IPS-18a (cell line): Measurements from ENCODE around the gene STIP1.
"Not testable (repeated sequence)": the region's sequence is repeated elsewhere in the genome, so short reads cannot be mapped to it uniquely, and the experiment has no call there.

Experiments
- H3K27ac ChIP-seq: one replicate; pipeline ENCODE4 v1.5.1; 2013; ENCODE audit warnings: low read length
- H3K27me3 ChIP-seq: one replicate; pipeline ENCODE4 v1.6.1; 2013; ENCODE audit warnings: mild to moderate bottlenecking, low read length; ENCODE audit not compliant: control insufficient read depth, insufficient read depth
- H3K36me3 ChIP-seq: one replicate; pipeline ENCODE4 v1.6.1; 2013; ENCODE audit warnings: low read depth, low read length; ENCODE audit not compliant: control insufficient read depth
- H3K4me1 ChIP-seq: one replicate; pipeline ENCODE4 v1.6.1; 2013; ENCODE audit warnings: low read depth, low read length; ENCODE audit not compliant: control insufficient read depth
- H3K4me3 ChIP-seq: one replicate; pipeline ENCODE4 v1.5.1; 2013; ENCODE audit warnings: low read length
- H3K9ac ChIP-seq: one replicate; pipeline ENCODE4 v1.6.1; 2013; ENCODE audit warnings: mild to moderate bottlenecking, low read length, moderate library complexity
- H3K9me3 ChIP-seq: one replicate; pipeline ENCODE4 v1.6.1; 2013; ENCODE audit warnings: low read depth, low read length; ENCODE audit not compliant: control insufficient read depth

Gene STIP1

GRCh38 chr11:64244966-64245365, 59.0 kb downstream of the STIP1 start:
- H3K27ac ChIP-seq: no peak overlapping the region
- peak overlapping the region; percentile 97 for H3K4me3 ChIP-seq
- H3K27me3 ChIP-seq: no peaks in the 10 kb centered on the region
- H3K9ac ChIP-seq: no peak overlapping the region
- H3K4me1 ChIP-seq: peaks cover 25% of the 10 kb centered on the region
- no peaks in the 10 kb centered on the region for H3K9me3 ChIP-seq
- peaks cover 13% of the 10 kb centered on the region for H3K36me3 ChIP-seq

- H3K36me3 ChIP-seq: peaks cover 13% of the 10 kb centered on the region
- H3K27me3 ChIP-seq: no peaks in the 10 kb centered on the region
- H3K4me3 ChIP-seq: peak overlapping the region; percentile 97
- no peaks in the 10 kb centered on the region for H3K9me3 ChIP-seq
- H3K9ac ChIP-seq: peak overlapping the region; percentile 91
- H3K4me1 ChIP-seq: peaks cover 28% of the 10 kb centered on the region
- no peak overlapping the region for H3K27ac ChIP-seq
These were observed 59.4 kb downstream of the STIP1 start for GRCh38 chr11:64245401-64245796.

GRCh38 chr11:64245797-64246620, 60.0 kb downstream of the STIP1 start:
- peaks cover 32% of the 10 kb centered on the region for H3K4me1 ChIP-seq
- H3K36me3 ChIP-seq: peaks cover 13% of the 10 kb centered on the region
- no peaks in the 10 kb centered on the region for H3K9me3 ChIP-seq
- peak overlapping the region; percentile 91 for H3K9ac ChIP-seq
- H3K4me3 ChIP-seq: peak overlapping the region; percentile 97
- peak overlapping the region; percentile 80 for H3K27ac ChIP-seq
- H3K27me3 ChIP-seq: no peaks in the 10 kb centered on the region

- H3K4me3 ChIP-seq, H3K27me3 ChIP-seq, H3K27ac ChIP-seq, H3K9me3 ChIP-seq: not testable (repeated sequence)
- Histone ChIP-seq H3K4me1 (peaks cover 32% of the 10 kb centered on the region), H3K36me3 (peaks cover 13% of the 10 kb centered on the region), H3K9ac (peak overlapping the region; percentile 91)
These were observed 60.6 kb downstream of the STIP1 start for GRCh38 chr11:64246621-64246870.

GRCh38 chr11:64246871-64247728, 61.1 kb downstream of the STIP1 start, which contains the start of gene PPP1R14B:
PPP1R14B (minus strand) TSS chr11:64246943; CDS start chr11:64246673, 270 bp downstream.
- no peaks in the 10 kb centered on the region for H3K27me3 ChIP-seq
- peak within 1 kb of the TSS; percentile 91 for H3K9ac ChIP-seq
- H3K27ac ChIP-seq: peak within 1 kb of the TSS; percentile 80
- H3K9me3 ChIP-seq: no peaks in the 10 kb centered on the region
- H3K4me3 ChIP-seq: peak within 1 kb of the TSS; percentile 97
- H3K36me3 ChIP-seq: peaks cover 13% of the 10 kb centered on the region
- H3K4me1 ChIP-seq: peaks cover 32% of the 10 kb centered on the region

- H3K27me3 ChIP-seq: no peaks in the 10 kb centered on the region
- no peaks in the 10 kb centered on the region for H3K9me3 ChIP-seq
- peaks cover 34% of the 10 kb centered on the region for H3K4me1 ChIP-seq
- no peak overlapping the region for H3K27ac ChIP-seq
- H3K36me3 ChIP-seq: peaks cover 13% of the 10 kb centered on the region
- H3K4me3 ChIP-seq: peak overlapping the region; percentile 94
- H3K9ac ChIP-seq: peak overlapping the region; percentile 13
These were observed 62.0 kb downstream of the STIP1 start for GRCh38 chr11:64247729-64248531.

- Histone ChIP-seq H3K9ac (no peak overlapping the region), H3K9me3 (no peaks in the 10 kb centered on the region), H3K27ac (peak overlapping the region; percentile 82), H3K36me3 (peaks cover 8% of the 10 kb centered on the region), H3K4me1 (peaks cover 36% of the 10 kb centered on the region), H3K4me3 (peak overlapping the region; percentile 94), H3K27me3 (no peaks in the 10 kb centered on the region)
These were observed 62.6 kb downstream of the STIP1 start for GRCh38 chr11:64248578-64248977.

- no peaks in the 10 kb centered on the region for H3K27me3 ChIP-seq
- H3K9me3 ChIP-seq: no peaks in the 10 kb centered on the region
- peak overlapping the region; percentile 94 for H3K4me3 ChIP-seq
- peak overlapping the region; percentile 82 for H3K27ac ChIP-seq
- H3K9ac ChIP-seq: peak overlapping the region; percentile 25
- H3K4me1 ChIP-seq: peaks cover 36% of the 10 kb centered on the region
- H3K36me3 ChIP-seq: peaks cover 4% of the 10 kb centered on the region
These were observed 63.1 kb downstream of the STIP1 start for GRCh38 chr11:64249038-64249437.

- Histone ChIP-seq H3K9ac (peak overlapping the region; percentile 50), H3K9me3 (no peaks in the 10 kb centered on the region), H3K27me3 (no peaks in the 10 kb centered on the region), H3K27ac (peak overlapping the region; percentile 82), H3K4me3 (peak overlapping the region; percentile 94), H3K4me1 (peaks cover 36% of the 10 kb centered on the region), H3K36me3 (peaks cover 3% of the 10 kb centered on the region)
These were observed 63.8 kb downstream of the STIP1 start for GRCh38 chr11:64249563-64250414.

GRCh38 chr11:64250415-64251015, 64.5 kb downstream of the STIP1 start:
- Histone ChIP-seq H3K27me3 (no peaks in the 10 kb centered on the region), H3K27ac (peak overlapping the region; percentile 16), H3K4me3 (peak overlapping the region; percentile 94), H3K4me1 (peaks cover 36% of the 10 kb centered on the region), H3K9me3 (no peaks in the 10 kb centered on the region), H3K9ac (peak overlapping the region; percentile 50), H3K36me3 (peaks cover 10% of the 10 kb centered on the region)
